GM19372 (cell line): Measurements from ENCODE around the gene HAUS7.

Source experiments
- ATAC-seq: cut with Tn5 transposase; IDR thresholded peaks from one replicate; pipeline ENCODE4 v1.9.1; 2021; ENCODE audit warnings: mild to moderate bottlenecking, low read depth, moderate library complexity; ENCODE audit not compliant: unreplicated experiment

Gene HAUS7

GRCh38 chrX:153470411-153471363 is at the start of gene HAUS7:
Gene HAUS7 (minus strand): TSS chrX:153470576. CDS start chrX:153470557, 19 bp downstream.
- ATAC-seq = peak; percentile 78

DNA sequence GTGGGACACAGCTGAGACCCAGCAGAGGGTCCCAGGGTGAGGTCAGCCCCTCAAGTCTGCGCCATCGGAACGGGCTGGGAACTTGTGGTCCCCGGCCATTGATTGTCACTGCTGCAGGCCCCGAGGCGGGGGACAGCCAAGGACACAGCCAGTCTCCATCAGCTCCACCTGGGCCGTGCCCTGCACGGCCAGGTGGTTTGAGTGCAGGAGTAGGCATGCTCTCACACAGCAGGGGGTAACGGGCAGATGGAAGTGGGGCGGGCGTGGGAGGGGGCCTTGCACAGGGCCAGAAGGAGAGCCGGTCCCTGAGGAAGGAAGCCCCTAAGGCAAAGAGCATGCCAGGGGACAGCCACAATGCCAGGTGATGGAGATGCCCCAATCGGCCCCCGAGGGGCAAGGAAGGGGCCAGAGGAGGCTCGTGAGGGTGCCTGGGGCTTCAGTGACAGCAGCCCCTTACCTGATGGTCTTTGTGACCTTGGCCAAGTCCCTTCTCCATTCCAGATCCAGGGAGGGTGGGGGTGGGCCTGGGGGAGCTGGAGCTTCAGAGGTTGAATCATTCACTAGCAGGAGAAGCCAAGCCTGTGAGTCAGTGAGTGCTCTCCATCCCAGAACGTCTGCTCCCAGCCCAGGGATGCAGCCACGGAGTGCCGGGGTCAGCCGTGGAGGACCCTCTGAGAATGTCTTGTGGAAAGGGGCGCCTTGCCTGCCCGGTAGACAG is 49.4 kb upstream of the HAUS7 start:
- no peak for ATAC-seq

DNA sequence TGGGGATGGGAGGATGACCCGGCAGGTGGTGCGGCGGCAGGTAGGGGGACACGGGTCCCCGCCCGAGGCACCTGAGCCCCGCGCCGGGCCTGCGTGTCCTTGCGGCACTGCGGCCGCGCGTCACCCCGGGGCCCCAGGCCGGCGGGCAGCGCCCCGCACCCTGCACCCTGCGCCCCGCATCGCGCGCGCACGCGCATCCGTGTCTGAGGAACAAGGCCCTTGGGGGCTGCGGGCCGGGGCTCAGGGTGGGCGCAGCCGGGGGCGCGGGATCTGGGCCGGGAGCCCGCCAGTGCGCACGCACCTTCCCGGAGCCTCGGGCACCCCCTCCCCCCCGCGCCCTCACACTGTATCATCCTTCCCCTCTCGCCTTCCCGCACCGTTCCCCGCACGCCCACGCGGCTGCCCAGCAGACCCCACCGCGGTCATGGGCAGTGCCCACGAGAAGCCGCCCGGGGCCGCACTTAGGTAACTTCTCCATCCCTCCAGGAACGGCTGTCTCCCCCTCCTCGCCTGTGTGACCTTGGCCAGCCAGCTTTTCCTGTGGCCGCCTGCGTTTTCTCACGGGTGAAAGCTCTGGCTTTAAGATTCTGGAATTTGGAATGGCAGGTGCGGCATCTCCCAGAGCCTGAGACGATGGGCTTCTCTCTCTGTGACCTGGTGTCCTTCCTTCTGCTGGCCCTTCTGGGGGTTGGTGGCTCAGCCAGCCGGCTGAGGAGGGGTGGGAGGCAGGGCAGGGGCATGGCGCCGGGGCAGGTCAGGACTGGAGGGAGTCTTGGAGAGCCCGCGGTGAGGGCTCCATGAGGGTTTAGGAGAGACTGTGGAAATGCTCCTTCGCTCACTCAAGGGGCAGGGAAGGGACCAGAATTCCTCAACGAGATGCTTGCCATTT is 47.8 kb upstream of the HAUS7 start:
- ATAC-seq = no peak

DNA sequence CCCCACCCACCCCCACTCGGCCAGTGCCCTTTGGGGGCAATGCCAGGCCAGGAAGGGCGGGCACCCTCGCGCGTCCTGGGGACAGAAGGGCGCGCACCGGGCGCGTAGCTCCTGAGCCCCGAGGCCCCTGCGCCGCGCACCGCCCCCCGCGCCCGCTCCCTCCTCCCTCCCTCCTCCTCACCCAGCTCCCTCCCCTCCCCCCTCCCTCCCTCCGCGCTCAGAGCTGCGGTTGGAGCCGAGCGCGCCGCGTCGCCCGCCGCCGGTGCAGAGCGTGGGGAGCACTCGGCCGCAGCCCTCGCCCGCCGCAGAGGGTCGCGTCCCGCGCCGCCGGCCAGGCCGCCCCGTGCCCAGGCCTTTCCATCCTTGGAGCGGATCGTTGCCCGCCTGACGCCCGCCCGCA is 47.0 kb upstream of the HAUS7 start, which contains the start of gene ATP2B3:
Gene ATP2B3 (plus strand): TSS at position 220 of the 400 bp plus-strand sequence. CDS start 18,606 bp downstream, outside the sequence.
- no peak for ATAC-seq

GRCh38 chrX:153516073-153516472 is 45.7 kb upstream of the HAUS7 start:
- ATAC-seq = no peak

DNA sequence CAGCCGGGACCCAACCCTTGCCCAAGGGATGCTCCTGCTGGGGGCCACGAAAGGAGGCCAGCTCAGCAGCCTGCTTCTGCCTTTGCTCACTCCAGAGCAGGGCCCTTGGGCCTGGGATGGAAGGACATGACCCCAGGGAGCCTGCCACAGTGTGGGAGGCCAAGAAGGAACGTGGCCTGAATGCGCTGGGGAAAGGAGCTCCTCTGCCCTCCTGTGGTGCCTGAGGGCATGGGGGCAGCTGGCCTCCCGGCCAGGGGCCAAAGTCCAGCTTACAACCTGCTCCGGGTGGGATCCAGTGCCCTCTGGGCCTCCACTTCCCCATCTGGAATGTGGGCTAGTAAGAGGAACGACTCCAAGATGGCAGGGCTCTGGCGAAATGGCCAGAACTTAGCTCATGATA is 45.1 kb upstream of the HAUS7 start:
- ATAC-seq = no peak

GRCh38 chrX:153514259-153514658 is 43.9 kb upstream of the HAUS7 start:
- no peak for ATAC-seq

DNA sequence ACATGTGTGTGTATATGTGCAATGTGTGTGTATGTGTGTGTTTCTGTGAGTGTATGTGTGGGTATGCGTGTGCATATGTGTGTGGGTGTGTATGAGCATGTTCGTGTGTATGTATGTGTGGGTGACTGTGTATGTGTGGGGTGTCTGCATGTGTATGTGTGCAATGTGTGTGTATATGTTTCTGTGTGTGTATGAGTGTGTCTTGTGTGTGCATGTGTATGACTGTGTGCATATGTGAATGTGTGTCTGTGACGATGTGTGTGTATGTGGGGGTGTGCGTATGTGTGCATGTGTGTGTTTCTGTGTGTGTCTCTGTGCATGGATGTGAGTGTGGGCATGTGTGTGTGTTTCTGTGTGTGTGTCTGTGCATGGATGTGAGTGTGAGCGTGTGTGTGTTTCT is 42.9 kb upstream of the HAUS7 start:
- ATAC-seq = no peak

GRCh38 chrX:153512501-153512893 is 42.1 kb upstream of the HAUS7 start:
- ATAC-seq = no peak

GRCh38 chrX:153511784-153512500 is 41.6 kb upstream of the HAUS7 start:
- no peak for ATAC-seq

DNA sequence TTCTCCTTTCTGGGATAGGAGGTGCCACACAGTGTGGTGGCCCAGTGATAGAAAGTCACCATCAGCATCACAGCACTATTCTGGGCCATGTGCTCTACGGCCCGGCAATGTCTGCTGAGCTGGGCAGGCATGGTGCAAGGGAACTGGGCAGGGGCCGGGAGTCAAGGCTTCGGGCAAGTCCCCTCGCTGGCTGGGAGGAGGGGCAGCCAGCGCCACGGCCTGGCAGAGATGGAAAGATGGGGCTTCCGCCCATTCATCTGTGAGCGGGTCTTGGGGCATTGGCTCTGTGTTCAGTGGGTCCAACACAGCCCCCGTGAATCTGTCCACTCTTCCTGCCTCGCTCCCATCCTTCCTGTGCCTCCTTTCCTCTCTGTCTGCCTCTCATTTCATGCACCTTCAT is 40.0 kb upstream of the HAUS7 start:
- no peak for ATAC-seq

DNA sequence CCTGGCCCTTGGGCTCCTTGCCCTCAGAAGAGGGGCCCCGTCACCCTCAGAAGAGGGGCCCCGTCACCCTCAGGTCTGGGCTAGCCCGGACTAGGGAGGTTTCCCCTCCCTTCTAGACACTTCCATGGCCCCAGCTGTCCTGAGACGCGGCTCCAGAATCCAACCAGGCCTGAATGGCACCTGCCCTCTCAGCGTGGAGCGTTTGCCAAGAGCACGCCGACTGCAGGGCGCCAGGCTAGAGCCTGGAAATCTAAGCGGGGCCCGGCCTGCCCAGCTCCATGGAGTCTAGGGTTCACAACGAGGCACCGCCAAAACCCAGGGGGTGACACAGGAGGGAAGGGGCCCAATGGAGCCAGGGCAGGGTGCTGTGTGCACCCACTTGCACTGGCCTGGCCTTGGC is 39.2 kb upstream of the HAUS7 start:
- no peak for ATAC-seq

DNA sequence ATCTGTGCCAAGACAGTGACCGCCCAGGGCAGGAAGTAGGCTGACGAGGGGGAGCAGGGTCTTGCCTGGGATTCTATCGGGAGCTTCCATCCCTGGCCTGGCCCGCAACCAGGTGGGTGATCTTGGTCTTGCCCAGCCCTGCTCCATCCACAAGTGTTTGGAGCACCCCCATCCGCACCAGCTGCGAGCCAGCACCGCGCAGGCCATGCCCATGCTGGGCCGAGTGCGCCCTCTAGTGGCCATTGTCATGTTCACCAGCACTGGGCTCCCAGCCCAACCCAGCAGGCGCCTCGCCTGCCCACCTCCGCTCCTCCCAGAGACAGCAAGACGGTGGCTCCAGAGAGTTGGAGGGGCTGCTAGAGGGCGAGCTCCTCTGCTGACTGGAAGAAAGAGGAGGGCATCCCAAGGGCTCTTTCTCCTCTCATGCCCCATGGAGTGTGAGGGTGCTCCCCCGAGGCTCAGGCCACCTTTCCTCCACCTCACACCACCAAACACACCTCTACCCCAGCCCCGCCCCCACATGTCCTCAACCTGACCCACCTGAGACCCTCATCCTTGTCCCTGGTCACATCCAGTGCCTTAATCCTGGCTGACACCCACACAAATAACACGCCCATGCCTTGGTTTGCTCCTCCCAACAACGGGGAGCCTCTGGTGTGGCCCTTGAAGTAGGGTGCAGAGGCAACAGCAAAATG is 37.3 kb upstream of the HAUS7 start:
- peak; percentile 92 for ATAC-seq

GRCh38 chrX:153505361-153505760 is 35.0 kb upstream of the HAUS7 start:
- ATAC-seq = no peak

GRCh38 chrX:153504445-153505016 is 34.2 kb upstream of the HAUS7 start:
- ATAC-seq = no peak

DNA sequence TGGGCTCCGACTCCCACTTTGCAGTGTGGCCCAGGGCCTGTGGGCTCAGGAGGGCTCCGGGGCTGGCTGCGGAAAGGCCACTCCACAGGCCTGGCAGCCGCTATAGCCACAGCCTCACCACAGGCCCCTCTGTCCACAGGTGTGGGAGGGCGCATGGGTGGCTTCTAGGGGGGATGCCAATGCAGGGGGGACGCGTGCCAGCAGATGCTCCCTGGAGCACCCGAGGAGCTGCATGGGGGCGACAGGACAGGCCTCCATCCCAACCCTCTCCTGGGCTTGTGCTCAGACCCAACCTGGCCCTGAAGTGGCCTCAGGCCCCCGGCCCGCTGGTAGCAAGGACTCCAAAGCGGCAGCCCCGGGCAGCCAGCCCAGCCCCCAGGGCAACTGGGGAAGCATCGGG is 32.4 kb upstream of the HAUS7 start:
- ATAC-seq = no peak

- no peak for ATAC-seq
Measured at GRCh38 chrX:153502131-153502530, 31.8 kb upstream of the HAUS7 start.

DNA sequence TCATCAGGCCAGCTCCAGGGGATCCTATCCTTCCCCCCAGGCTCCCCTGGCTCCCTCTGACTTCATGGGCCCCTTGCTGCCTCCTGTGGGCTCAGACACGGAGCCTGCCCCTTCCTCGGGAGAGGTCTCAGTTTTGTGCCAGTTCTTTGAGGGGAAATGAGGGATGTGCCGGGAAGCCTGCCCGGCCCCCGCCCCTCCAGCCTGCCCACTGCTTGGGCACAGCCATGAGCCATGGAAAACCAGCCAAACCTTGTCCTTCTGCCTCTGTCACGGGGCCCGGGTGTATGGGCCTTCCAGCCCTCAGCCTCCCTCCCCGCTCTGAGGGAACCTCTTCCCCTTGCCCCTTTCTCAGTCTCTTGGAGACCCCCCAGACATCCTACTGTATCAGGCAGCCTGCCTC is 31.2 kb upstream of the HAUS7 start:
- ATAC-seq = no peak

DNA sequence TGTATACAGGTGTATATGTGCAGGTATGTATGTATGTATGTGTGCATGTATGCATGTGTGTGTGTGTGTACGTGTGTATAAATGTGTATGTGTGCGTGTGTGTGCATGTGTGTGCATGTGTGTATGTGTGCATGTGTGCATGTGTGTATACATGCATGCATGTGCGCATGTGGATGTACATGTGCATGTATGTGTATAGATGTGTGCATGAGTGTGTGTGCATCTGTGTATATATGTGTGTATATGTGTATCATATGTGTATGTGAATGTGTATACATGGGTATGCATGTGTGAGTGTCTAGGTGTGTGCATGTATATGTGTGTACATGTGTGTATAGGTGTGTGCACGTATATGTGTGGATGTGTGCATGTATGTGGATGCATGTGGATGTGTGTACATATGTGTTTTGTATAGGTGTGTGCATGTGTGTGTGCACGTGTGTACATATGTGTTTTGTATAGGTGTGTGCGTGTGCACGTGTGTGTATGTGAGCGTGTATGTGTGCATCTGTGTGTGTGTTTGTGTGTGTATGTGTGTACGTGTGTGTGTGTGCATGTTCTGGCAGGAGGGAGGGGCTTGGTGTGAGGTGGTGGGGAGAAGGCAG is 30.4 kb upstream of the HAUS7 start:
- no peak for ATAC-seq
